ENCODE data around the gene PAM. TPM values are rescaled to one million over a fixed set of nuclear protein-coding genes. Genes with fewer than 3 reads are reported as not detected.

Gene PAM
- total RNA-seq, 2 experiments from 2014 or later, result 63.4 to 65.8 TPM

DNA sequence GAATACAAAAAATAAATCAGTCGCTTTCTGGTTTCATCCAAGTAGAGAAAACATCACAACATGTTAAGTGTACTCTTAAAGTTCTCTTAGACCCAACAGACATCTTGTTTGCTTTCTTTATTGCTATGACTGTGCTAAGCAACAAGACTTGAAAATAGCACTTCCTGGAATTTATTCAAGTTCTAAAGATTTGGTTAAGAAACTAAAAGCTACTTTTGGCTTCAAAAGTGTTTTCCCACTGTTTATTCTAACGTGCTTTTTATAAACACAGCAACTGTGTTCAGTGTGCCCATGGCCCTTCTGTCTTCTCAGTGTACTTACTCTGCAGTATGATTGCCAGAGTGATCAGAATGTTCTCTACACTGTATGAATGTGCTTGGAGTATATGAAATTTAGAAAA is 255.1 kb downstream of the PAM start:
- no peaks in the 10 kb centered on the region for H3K27me3 Mint-ChIP-seq
- no peaks in the 10 kb centered on the region for H3K4me1 Mint-ChIP-seq (ENCODE audit: low read depth)
- POLR2A ChIA-PET, result no interaction called here
- peaks cover 36% of the 10 kb centered on the region for H3K36me3 Mint-ChIP-seq (ENCODE audit: low read depth)
- no peak overlapping the region for H3K27ac Mint-ChIP-seq
- H3K9me3 Mint-ChIP-seq, result no peaks in the 10 kb centered on the region
- intact Hi-C loops (cut with micrococcal nuclease), result no loop called here
- CTCF ChIA-PET, result interaction anchor here (1.4 kb wide), 1 partner anchor 329 kb away, joined by 4 read pairs; no protein-coding TSS in a partner anchor
- TF ChIP-seq, protein P1, sequence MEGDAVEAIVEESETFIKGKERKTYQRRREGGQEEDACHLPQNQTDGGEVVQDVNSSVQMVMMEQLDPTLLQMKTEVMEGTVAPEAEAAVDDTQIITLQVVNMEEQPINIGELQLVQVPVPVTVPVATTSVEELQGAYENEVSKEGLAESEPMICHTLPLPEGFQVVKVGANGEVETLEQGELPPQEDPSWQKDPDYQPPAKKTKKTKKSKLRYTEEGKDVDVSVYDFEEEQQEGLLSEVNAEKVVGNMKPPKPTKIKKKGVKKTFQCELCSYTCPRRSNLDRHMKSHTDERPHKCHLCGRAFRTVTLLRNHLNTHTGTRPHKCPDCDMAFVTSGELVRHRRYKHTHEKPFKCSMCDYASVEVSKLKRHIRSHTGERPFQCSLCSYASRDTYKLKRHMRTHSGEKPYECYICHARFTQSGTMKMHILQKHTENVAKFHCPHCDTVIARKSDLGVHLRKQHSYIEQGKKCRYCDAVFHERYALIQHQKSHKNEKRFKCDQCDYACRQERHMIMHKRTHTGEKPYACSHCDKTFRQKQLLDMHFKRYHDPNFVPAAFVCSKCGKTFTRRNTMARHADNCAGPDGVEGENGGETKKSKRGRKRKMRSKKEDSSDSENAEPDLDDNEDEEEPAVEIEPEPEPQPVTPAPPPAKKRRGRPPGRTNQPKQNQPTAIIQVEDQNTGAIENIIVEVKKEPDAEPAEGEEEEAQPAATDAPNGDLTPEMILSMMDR (IDR thresholded peaks at IDR 0.05), result no peak
- DNase-seq, result no peak
- no peak overlapping the region for H3K4me3 Mint-ChIP-seq
- ATAC-seq, result no peak

DNA sequence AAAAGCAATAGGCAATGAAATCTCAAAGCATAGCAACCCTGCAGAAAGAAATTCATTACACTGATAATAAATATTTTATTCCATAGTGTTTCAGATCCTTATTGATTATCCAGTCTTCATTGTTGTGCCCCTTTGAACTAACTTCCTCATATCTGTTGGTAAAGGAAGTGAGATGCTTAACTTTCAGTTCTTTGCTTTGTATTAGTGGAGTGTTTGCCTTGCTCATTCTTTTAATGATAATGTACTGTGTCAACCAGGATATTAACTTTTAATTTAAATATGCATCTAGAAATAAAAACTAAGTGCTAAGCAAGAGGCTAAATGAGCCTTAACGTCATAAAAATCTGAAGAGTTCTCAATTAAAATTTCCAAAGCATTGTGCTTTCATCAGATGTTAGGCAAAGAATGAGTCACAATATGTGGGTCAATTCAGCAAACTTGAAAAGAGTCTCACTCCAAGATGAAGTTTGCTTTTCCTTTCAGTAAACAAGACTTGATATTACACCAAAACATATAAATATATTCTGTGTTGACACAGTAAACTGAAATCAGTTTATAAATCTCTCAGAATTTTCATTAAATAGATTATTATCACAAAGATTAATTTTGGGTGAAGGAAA is 258.9 kb downstream of the PAM start:
- no peak for ATAC-seq
- intact Hi-C loops (cut with micrococcal nuclease), result no loop called here
- no peaks in the 10 kb centered on the region for H3K9me3 Mint-ChIP-seq
- TF ChIP-seq, protein P1 (IDR thresholded peaks at IDR 0.05), result no peak
- H3K4me1 Mint-ChIP-seq (ENCODE audit: low read depth), result no peaks in the 10 kb centered on the region
- ChIA-PET CTCF (no interaction called here), POLR2A (no interaction called here)
- peaks cover 32% of the 10 kb centered on the region for H3K36me3 Mint-ChIP-seq (ENCODE audit: low read depth)
- H3K4me3 Mint-ChIP-seq, result no peak overlapping the region
- no peaks in the 10 kb centered on the region for H3K27me3 Mint-ChIP-seq
- no peak for DNase-seq
- no peak overlapping the region for H3K27ac Mint-ChIP-seq

- CTCF ChIA-PET, result no interaction called here
- H3K36me3 Mint-ChIP-seq (ENCODE audit: low read depth), result peaks cover 28% of the 10 kb centered on the region
Measured at GRCh38 chr5:103014983-103015382, 259.9 kb downstream of the PAM start.

GRCh38 chr5:103016167-103016566 is 261.1 kb downstream of the PAM start:
- DNase-seq, result no peak
- ChIA-PET CTCF (no interaction called here), POLR2A (no interaction called here)
- Mint-ChIP-seq H3K9me3 (no peaks in the 10 kb centered on the region), H3K36me3 (ENCODE audit: low read depth) (peaks cover 24% of the 10 kb centered on the region), H3K4me1 (ENCODE audit: low read depth) (no peaks in the 10 kb centered on the region), H3K27me3 (no peaks in the 10 kb centered on the region), H3K27ac (no peak overlapping the region), H3K4me3 (no peak overlapping the region)
- TF ChIP-seq, protein P1 (IDR thresholded peaks at IDR 0.05), result no peak
- intact Hi-C loops (cut with micrococcal nuclease), result no loop called here
- no peak for ATAC-seq

More at GRCh38 chr5:103014983-103015382, 259.9 kb downstream of the PAM start:
- Mint-ChIP-seq H3K4me3 (no peak overlapping the region), H3K9me3 (no peaks in the 10 kb centered on the region), H3K27ac (no peak overlapping the region), H3K4me1 (ENCODE audit: low read depth) (no peaks in the 10 kb centered on the region), H3K27me3 (no peaks in the 10 kb centered on the region)
- POLR2A ChIA-PET, result no interaction called here
- DNase-seq, result no peak
- intact Hi-C loops (cut with micrococcal nuclease), result no loop called here
- ATAC-seq, result no peak
- TF ChIP-seq, protein P1 (IDR thresholded peaks at IDR 0.05), result no peak

- no peak for ATAC-seq
- intact Hi-C loops (cut with micrococcal nuclease), result no loop called here
- Mint-ChIP-seq H3K27ac (no peak overlapping the region), H3K27me3 (no peaks in the 10 kb centered on the region), H3K36me3 (ENCODE audit: low read depth) (peaks cover 16% of the 10 kb centered on the region), H3K4me3 (no peak overlapping the region), H3K4me1 (ENCODE audit: low read depth) (peaks cover 3% of the 10 kb centered on the region), H3K9me3 (no peaks in the 10 kb centered on the region)
- TF ChIP-seq, protein P1 (IDR thresholded peaks at IDR 0.05), result no peak
- ChIA-PET POLR2A (no interaction called here), CTCF (no interaction called here)
- DNase-seq, result no peak
Measured at GRCh38 chr5:103019804-103020203, 264.7 kb downstream of the PAM start.
